Naive thymus-derived CD4-positive, alpha-beta T cell (primary cell): ENCODE results near the gene EXOC8. TPM values are rescaled to one million over a fixed set of nuclear protein-coding genes. Genes with fewer than 3 reads are reported as not detected.

ENCODE experiments used
- ATAC-seq: fragments of 150-1000 bp; cut with Tn5 transposase; 2 replicates; pipeline ENCODE4 v1.10.0; 2021; ENCODE audit warnings: mild to moderate bottlenecking, moderate library complexity
- CTCF ChIA-PET: fragments of 350-600 bp; sonication (Branson Sonifier 250); formaldehyde crosslinking; loops from one replicate; lab custom pipeline; 2021; ENCODE audit warnings: antibody characterized with exemption; lab: Charles Lee
- POLR2A ChIA-PET: fragments of 350-600 bp; sonication (Branson Sonifier 250); formaldehyde crosslinking; loops from one replicate; lab custom pipeline; 2021; ENCODE audit warnings: antibody characterized with exemption, inconsistent platforms; lab: Charles Lee
- DNase-seq, 9 donors: peaks; one replicate each; pipeline versions ENCODE4 v3.0.0 to v3.0.0-alpha.2; 2020 to 2022; ENCODE audit warnings: mixed read lengths in 1 of 9
- H3K27ac ChIP-seq: one replicate; pipeline ENCODE4 v1.7.0; 2013; ENCODE audit warnings: mild to moderate bottlenecking, low read depth, low read length, moderate library complexity
- H3K27me3 ChIP-seq, 2 donors: one replicate each; pipeline ENCODE4 v1.7.0; 2013; ENCODE audit warnings: low read length in 2 of 2, mild to moderate bottlenecking in 2 of 2, moderate library complexity in 2 of 2; ENCODE audit not compliant: control insufficient read depth in 2 of 2, insufficient read depth in 2 of 2
- H3K36me3 ChIP-seq, 3 experiments: 1 replicate in 2 of 3; 2 replicates in 1 of 3; pipeline ENCODE4 v1.7.0; 2013; ENCODE audit warnings: low read length in 3 of 3, mild to moderate bottlenecking in 3 of 3, moderate library complexity in 1 of 3; ENCODE audit not compliant: insufficient read depth in 3 of 3, control insufficient read depth in 2 of 3
- H3K4me1 ChIP-seq, 2 donors: one replicate each; pipeline ENCODE4 v1.7.0; 2013; ENCODE audit warnings: low read length in 2 of 2, mild to moderate bottlenecking in 2 of 2, moderate library complexity in 1 of 2; ENCODE audit not compliant: control insufficient read depth in 2 of 2, insufficient read depth in 2 of 2
- H3K4me3 ChIP-seq: 2 replicates; pipeline ENCODE4 v1.7.0; 2013; ENCODE audit warnings: mild to moderate bottlenecking, low read length
- H3K9me3 ChIP-seq, 3 experiments: 1 replicate in 2 of 3; 2 replicates in 1 of 3; pipeline ENCODE4 v1.7.0; 2013; ENCODE audit warnings: low read length in 3 of 3; ENCODE audit not compliant: control insufficient read depth in 2 of 3
- H3K27ac Mint-ChIP-seq, 9 donors: one replicate each; pipeline ENCODE4 v1.8.0; 2020 to 2022; ENCODE audit warnings: mixed read lengths in 9 of 9, mild to moderate bottlenecking in 8 of 9, moderate library complexity in 5 of 9, inconsistent platforms in 2 of 9
- H3K27me3 Mint-ChIP-seq, 5 donors: one replicate each; pipeline ENCODE4 v1.8.0; 2021 to 2022; ENCODE audit warnings: mixed read lengths in 5 of 5, mild to moderate bottlenecking in 1 of 5
- H3K36me3 Mint-ChIP-seq, 5 donors: one replicate each; pipeline ENCODE4 v1.8.0; 2020 to 2022; ENCODE audit warnings: mixed read lengths in 5 of 5, mild to moderate bottlenecking in 3 of 5, inconsistent platforms in 1 of 5
- H3K4me1 Mint-ChIP-seq, 7 donors: one replicate each; pipeline ENCODE4 v1.8.0; 2020 to 2022; ENCODE audit warnings: mixed read lengths in 7 of 7, mild to moderate bottlenecking in 3 of 7, inconsistent platforms in 1 of 7
- H3K4me3 Mint-ChIP-seq, 10 donors: one replicate each; pipeline ENCODE4 v1.8.0; 2020 to 2022; ENCODE audit warnings: mild to moderate bottlenecking in 10 of 10, mixed read lengths in 10 of 10, moderate library complexity in 6 of 10, inconsistent platforms in 2 of 10
- H3K9me3 Mint-ChIP-seq, 11 donors: one replicate each; pipeline ENCODE4 v1.8.0; 2020 to 2022; ENCODE audit warnings: mixed read lengths in 11 of 11, mild to moderate bottlenecking in 4 of 11, inconsistent platforms in 1 of 11, moderate library complexity in 1 of 11
- intact Hi-C, 2 donors: fragments of 100-400 bp; cut with micrococcal nuclease; formaldehyde crosslinking; loops; one replicate each; pipeline ENCODE4 v1.15.1; 2023
- polyA plus RNA-seq, 2 donors: library from polyadenylated mRNA; unstranded; fragments of 300-500 nt; fragmentation: Illumina TruSeq; gene quantifications; one replicate each; pipeline ENCODE4 v1.2.3, GENCODE V29; 2021
- total RNA-seq, 6 experiments: library from RNA in 5 of 6; stranded (reverse) in 5 of 6; gene quantifications; 1 replicate in 5 of 6; 2 replicates in 1 of 6; pipeline ENCODE4 v1.2.3 and lab custom pipeline; 2021 to 2026

The EXOC8 gene
- total and polyA plus RNA-seq, 7 experiments from 2014 or later: 2.7 to 33.8 (median 23.5) TPM

DNA sequence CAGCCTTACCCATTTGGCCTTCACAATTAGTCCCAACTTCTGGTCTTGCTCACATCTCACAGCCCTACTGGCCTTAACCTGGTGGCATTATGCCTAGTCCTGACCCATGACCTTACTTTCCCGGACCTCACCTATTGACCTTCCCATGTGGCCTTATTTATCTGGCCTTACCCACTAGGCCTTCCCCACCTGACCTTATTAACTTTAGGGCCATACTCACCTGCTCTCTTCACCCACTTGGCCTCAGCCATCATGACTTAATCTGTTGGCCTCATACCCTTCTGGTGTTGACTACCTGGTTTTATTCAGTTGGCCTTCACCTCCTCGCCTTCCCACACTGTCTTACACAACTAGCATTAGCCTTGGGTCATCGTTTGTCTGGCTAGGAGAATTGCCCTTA lies 35.7 kb downstream of the EXOC8 start:
- no peak for ATAC-seq
- no peak overlapping the region for H3K4me3 ChIP-seq
- no peaks in the 10 kb centered on the region for H3K4me1 ChIP-seq
- no peaks in the 10 kb centered on the region for H3K36me3 ChIP-seq
- H3K9me3 ChIP-seq: no peaks in the 10 kb centered on the region
- ChIA-PET POLR2A (no interaction called here), CTCF (interaction anchor here (0.6 kb wide), 1 partner anchor 21 kb away, joined by 4 read pairs; no protein-coding TSS in a partner anchor)
- H3K4me3 Mint-ChIP-seq: no peak overlapping the region
- H3K9me3 Mint-ChIP-seq: peaks cover 0 to 4% (median 0%) of the 10 kb centered on the region in 11 donors
- no peak overlapping the region for H3K27ac Mint-ChIP-seq
- no peaks in the 10 kb centered on the region for H3K4me1 Mint-ChIP-seq
- intact Hi-C loops: no loop called here
- H3K27ac ChIP-seq: no peak overlapping the region
- no peaks in the 10 kb centered on the region for H3K27me3 ChIP-seq
- no peaks in the 10 kb centered on the region for H3K27me3 Mint-ChIP-seq
- no peaks in the 10 kb centered on the region for H3K36me3 Mint-ChIP-seq
- no peak for DNase-seq

DNA sequence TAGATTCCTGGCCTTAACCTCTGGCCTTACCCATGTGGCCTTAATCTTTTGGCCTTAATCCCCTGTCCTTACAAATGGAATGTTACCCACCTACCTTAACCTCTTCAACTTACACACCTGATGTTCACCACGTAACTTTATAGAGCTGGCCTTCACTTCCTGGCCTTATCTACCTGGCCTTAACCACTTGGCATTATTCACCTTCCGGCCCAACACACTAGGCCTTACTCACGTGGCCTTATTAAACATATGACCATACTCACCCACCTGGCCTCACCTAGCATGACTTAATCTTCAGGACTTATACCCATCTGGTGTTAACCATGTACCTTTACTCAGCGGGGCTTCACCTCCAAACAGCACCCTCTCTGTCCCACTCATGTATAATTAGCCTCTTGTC lies 41.7 kb downstream of the EXOC8 start:
- no peak overlapping the region for H3K4me3 ChIP-seq
- no peaks in the 10 kb centered on the region for H3K4me1 ChIP-seq
- intact Hi-C loops: no loop called here
- H3K27me3 ChIP-seq: no peaks in the 10 kb centered on the region
- no peaks in the 10 kb centered on the region for H3K9me3 Mint-ChIP-seq
- ATAC-seq (no peak), DNase-seq (no peak)
- no peaks in the 10 kb centered on the region for H3K27me3 Mint-ChIP-seq
- ChIA-PET CTCF (no interaction called here), POLR2A (no interaction called here)
- H3K4me3 Mint-ChIP-seq: no peak overlapping the region
- no peak overlapping the region for H3K27ac Mint-ChIP-seq
- no peaks in the 10 kb centered on the region for H3K9me3 ChIP-seq
- no peak overlapping the region for H3K27ac ChIP-seq
- peaks cover 0 to 1% (median 0%) of the 10 kb centered on the region in 7 donors for H3K4me1 Mint-ChIP-seq
- H3K36me3 ChIP-seq: no peaks in the 10 kb centered on the region
- no peaks in the 10 kb centered on the region for H3K36me3 Mint-ChIP-seq

DNA sequence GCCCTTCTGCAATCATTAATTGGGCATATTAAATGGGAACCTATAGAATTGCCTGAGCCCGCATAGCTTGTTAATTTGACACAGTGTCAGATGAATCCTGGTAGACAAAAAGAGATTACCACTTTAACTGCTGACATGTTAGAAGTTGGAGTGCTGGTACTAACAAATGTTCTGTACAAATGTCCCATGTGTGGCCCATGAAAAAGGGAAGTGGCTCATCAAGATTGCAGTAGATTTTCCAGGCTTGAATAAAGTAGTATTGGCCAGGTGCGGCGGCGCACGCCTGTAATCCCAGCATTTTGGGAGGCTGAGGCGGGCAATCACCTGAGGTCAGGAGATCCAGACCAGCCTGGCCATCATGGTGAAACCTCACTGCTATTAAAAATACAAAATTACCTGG lies 51.0 kb downstream of the EXOC8 start:
- CTCF ChIA-PET: no interaction called here
- Mint-ChIP-seq H3K27ac (no peak overlapping the region), H3K9me3 (no peaks in the 10 kb centered on the region), H3K36me3 (peaks cover 0 to 8% (median 4%) of the 10 kb centered on the region in 5 donors), H3K4me1 (no peaks in the 10 kb centered on the region), H3K4me3 (no peak overlapping the region), H3K27me3 (no peaks in the 10 kb centered on the region)
- DNase-seq: no peak
- ATAC-seq: no peak
- H3K4me1 ChIP-seq: no peaks in the 10 kb centered on the region
- no peak overlapping the region for H3K4me3 ChIP-seq
- H3K27me3 ChIP-seq: no peaks in the 10 kb centered on the region
- no peaks in the 10 kb centered on the region for H3K36me3 ChIP-seq
- intact Hi-C loops: no loop called here
- POLR2A ChIA-PET: no interaction called here
- no peaks in the 10 kb centered on the region for H3K9me3 ChIP-seq
- H3K27ac ChIP-seq: no peak overlapping the region

DNA sequence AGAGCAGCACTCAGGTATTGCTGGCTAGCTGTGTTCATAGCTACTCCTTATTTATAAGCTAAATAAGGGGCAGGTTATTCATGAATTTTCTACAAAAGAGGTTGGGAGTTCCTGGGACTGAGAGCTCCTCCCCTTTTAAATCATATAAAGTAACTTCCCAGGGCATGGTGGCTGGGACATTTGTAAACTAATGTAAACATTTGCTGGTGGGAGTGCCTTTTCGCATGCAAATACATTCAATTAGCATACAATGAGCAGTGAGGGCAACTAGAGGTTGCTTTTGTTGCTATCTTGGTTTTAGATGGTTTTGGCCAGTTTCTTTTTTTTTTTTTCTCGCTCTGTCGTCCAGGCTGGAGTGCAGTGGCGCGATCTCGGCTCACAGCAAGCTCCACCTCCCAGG lies 53.2 kb downstream of the EXOC8 start:
- H3K36me3 ChIP-seq: no peaks in the 10 kb centered on the region
- H3K27ac ChIP-seq: no peak overlapping the region
- H3K9me3 ChIP-seq: no peaks in the 10 kb centered on the region
- no peaks in the 10 kb centered on the region for H3K27me3 Mint-ChIP-seq
- H3K4me3 ChIP-seq: no peak overlapping the region
- intact Hi-C loops: no loop called here
- H3K27ac Mint-ChIP-seq: no peak overlapping the region
- no peak for DNase-seq
- ChIA-PET POLR2A (no interaction called here), CTCF (no interaction called here)
- H3K9me3 Mint-ChIP-seq: no peaks in the 10 kb centered on the region
- H3K4me1 ChIP-seq: no peaks in the 10 kb centered on the region
- no peak for ATAC-seq
- no peaks in the 10 kb centered on the region for H3K27me3 ChIP-seq
- no peak overlapping the region for H3K4me3 Mint-ChIP-seq
- peaks cover 0 to 8% (median 4%) of the 10 kb centered on the region in 5 donors for H3K36me3 Mint-ChIP-seq
- no peaks in the 10 kb centered on the region for H3K4me1 Mint-ChIP-seq

Other genes with a start within 250 kb of the EXOC8 start
- gene TRIM67, start 175.8 kb downstream of the EXOC8 start, total RNA-seq: under 1 TPM in 1 of 5 experiments, not detected in 4; 0.02 TPM
- gene TRIM67, start 175.8 kb downstream of the EXOC8 start, polyA plus RNA-seq: not detected
- gene GNPAT, start 96.6 kb downstream of the EXOC8 start, total RNA-seq: 10 to 100 TPM; 17.3 to 41.0 (median 35.5) TPM
- 10 to 100 TPM; 30.1 to 34.4 TPM for gene GNPAT, start 96.6 kb downstream of the EXOC8 start, polyA plus RNA-seq
- 10 to 100 TPM; 13.5 to 25.7 (median 17.0) TPM for gene SPRTN, start 441 bp upstream of the EXOC8 start, total RNA-seq
- 10 to 100 TPM; 12.5 to 18.6 TPM for gene SPRTN, start 441 bp upstream of the EXOC8 start, polyA plus RNA-seq
- gene EGLN1, start 84.4 kb upstream of the EXOC8 start, total RNA-seq: 10 to 100 TPM; 13.6 to 38.9 (median 23.0) TPM
- 10 to 100 TPM; 20.2 to 21.9 TPM for gene EGLN1, start 84.4 kb upstream of the EXOC8 start, polyA plus RNA-seq
- gene TSNAX, start 190.8 kb upstream of the EXOC8 start, total RNA-seq: 10 to 100 TPM; 33.7 to 49.7 (median 34.3) TPM
- gene TSNAX, start 190.8 kb upstream of the EXOC8 start, polyA plus RNA-seq: 10 to 100 TPM; 93.1 to 97.1 TPM